ENCODE results near the gene CARS1.

Gene CARS1

DNA sequence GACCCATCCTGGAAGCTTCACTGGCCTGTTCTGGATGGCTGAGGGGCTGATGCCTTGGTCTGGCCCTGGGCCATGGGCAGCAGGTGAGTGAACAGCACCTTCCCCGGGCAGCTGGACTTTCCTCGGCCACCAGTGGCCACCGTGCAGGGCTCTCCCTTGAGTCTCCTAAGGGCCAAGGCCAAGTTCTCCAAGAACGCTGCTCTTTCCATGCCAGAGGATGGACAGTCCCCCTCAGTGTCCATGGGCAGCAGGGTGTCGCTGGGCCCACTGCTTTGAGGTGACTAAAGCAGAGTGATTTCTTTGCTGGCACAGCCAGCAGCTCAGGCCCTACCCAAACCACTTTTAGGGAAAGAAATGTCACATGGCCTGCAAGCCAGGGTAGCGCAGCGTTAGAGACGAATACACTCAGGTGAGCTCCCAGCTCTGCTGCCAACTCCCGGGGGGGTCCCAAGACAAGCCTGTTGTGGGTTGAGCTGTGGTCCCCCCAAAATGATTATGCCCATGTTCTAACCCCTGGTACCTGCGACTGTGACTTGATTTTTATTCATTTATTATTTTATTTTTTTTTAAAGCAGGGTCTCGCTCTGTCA, 3.3 kb upstream of the CARS1 start:
- no peak overlapping the region for H3K4me2 ChIP-seq (ENCODE audit: low read depth, low read length, poor library complexity, severe bottlenecking)
- no peak overlapping the region for H3K4me3 ChIP-seq (ENCODE audit: low read length, poor library complexity, severe bottlenecking)
- no peak overlapping the region for H2AFZ ChIP-seq (ENCODE audit: low read length)
- H3K79me2 ChIP-seq (ENCODE audit: insufficient read depth, low read length), result peaks cover 17% of the 10 kb centered on the region
- H3K9me3 ChIP-seq (ENCODE audit: insufficient read depth, low read depth, low read length), result no peaks in the 10 kb centered on the region
- no peak overlapping the region for H3K9ac ChIP-seq (ENCODE audit: low read depth, low read length, poor library complexity, severe bottlenecking)
- no peaks in the 10 kb centered on the region for H3F3A ChIP-seq (ENCODE audit: low read depth)
- no peaks in the 10 kb centered on the region for H3K36me3 ChIP-seq (ENCODE audit: insufficient read depth, low read length)
- H3K9me2 ChIP-seq (replicated peaks; ENCODE audit: low read depth, low read length), result no peaks in the 10 kb centered on the region
- TF ChIP-seq, protein P1, sequence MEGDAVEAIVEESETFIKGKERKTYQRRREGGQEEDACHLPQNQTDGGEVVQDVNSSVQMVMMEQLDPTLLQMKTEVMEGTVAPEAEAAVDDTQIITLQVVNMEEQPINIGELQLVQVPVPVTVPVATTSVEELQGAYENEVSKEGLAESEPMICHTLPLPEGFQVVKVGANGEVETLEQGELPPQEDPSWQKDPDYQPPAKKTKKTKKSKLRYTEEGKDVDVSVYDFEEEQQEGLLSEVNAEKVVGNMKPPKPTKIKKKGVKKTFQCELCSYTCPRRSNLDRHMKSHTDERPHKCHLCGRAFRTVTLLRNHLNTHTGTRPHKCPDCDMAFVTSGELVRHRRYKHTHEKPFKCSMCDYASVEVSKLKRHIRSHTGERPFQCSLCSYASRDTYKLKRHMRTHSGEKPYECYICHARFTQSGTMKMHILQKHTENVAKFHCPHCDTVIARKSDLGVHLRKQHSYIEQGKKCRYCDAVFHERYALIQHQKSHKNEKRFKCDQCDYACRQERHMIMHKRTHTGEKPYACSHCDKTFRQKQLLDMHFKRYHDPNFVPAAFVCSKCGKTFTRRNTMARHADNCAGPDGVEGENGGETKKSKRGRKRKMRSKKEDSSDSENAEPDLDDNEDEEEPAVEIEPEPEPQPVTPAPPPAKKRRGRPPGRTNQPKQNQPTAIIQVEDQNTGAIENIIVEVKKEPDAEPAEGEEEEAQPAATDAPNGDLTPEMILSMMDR (conservative IDR thresholded peaks at IDR 0.05; ENCODE audit: low read length), result no peak
- no peak for TF ChIP-seq EZH2phosphoT487 (IDR thresholded peaks at IDR 0.05; ENCODE audit: borderline replicate concordance)
- H4K20me1 ChIP-seq (ENCODE audit: insufficient read depth, low read length, poor library complexity, severe bottlenecking), result peaks cover 4% of the 10 kb centered on the region
- peaks cover 14% of the 10 kb centered on the region for H3K4me1 ChIP-seq (ENCODE audit: insufficient read depth, low read length, poor library complexity, severe bottlenecking)
- H3K27me3 ChIP-seq (ENCODE audit: insufficient read depth, low read length, poor library complexity, severe bottlenecking), result no peaks in the 10 kb centered on the region

DNA sequence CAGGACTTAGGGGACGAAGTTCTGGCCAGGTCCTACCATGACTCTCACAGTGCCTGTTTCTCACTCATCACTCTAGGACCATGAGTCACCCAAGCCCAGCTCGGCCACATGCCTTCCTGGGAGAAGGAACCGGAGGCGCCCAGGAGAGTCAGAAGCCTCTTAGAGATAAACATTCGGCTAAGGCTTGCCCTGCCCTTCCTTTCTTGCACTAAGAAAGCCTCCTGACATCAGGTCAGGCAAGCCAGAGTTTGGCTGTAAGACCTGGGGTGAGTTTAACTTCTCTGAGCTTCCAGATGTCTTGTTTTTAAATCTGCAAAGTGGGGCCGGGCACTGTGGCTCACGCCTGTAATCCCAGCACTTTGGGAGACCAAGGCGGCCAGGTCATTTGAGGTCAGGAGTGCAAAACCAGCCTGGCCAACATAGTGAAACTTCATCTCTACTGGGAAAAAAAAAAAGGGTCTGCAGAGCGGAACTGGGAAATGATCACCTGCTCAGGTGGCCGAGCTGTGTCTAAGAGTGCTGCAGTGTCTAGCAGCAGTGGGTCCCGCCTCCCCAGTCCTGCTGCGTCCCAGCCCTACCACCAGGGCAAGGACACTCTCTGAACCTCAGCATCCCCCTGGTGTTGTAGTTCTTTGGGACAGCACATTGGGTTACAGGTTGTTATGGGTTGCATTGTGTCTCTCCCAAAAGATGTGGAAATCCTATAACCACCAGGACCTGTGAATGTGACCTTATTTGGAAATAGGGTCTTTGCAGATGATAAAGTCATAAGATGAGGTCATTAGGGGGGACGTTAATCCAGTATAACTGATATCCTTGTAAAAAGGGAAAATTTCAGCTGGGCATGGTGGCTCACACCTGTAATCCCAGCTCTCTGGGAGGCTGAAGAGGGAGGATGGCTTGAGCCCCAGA, 1.8 kb upstream of the CARS1 start:
- peaks cover 22% of the 10 kb centered on the region for H3K4me1 ChIP-seq (ENCODE audit: insufficient read depth, low read length, poor library complexity, severe bottlenecking)
- H3K4me3 ChIP-seq (ENCODE audit: low read length, poor library complexity, severe bottlenecking), result no peak overlapping the region
- no peak overlapping the region for H3K9ac ChIP-seq (ENCODE audit: low read depth, low read length, poor library complexity, severe bottlenecking)
- no peaks in the 10 kb centered on the region for H3F3A ChIP-seq (ENCODE audit: low read depth)
- H3K4me2 ChIP-seq (ENCODE audit: low read depth, low read length, poor library complexity, severe bottlenecking), result no peak overlapping the region
- H4K20me1 ChIP-seq (ENCODE audit: insufficient read depth, low read length, poor library complexity, severe bottlenecking), result peaks cover 4% of the 10 kb centered on the region
- peaks cover 32% of the 10 kb centered on the region for H3K79me2 ChIP-seq (ENCODE audit: insufficient read depth, low read length)
- no peaks in the 10 kb centered on the region for H3K9me3 ChIP-seq (ENCODE audit: insufficient read depth, low read depth, low read length)
- no peaks in the 10 kb centered on the region for H3K9me2 ChIP-seq (replicated peaks; ENCODE audit: low read depth, low read length)
- H3K36me3 ChIP-seq (ENCODE audit: insufficient read depth, low read length), result no peaks in the 10 kb centered on the region
- no peaks in the 10 kb centered on the region for H3K27me3 ChIP-seq (ENCODE audit: insufficient read depth, low read length, poor library complexity, severe bottlenecking)
- no peak overlapping the region for H2AFZ ChIP-seq (ENCODE audit: low read length)
- no peak for TF ChIP-seq EZH2phosphoT487 (IDR thresholded peaks at IDR 0.05; ENCODE audit: borderline replicate concordance)
- TF ChIP-seq, protein P1 (conservative IDR thresholded peaks at IDR 0.05; ENCODE audit: low read length), result no peak

DNA sequence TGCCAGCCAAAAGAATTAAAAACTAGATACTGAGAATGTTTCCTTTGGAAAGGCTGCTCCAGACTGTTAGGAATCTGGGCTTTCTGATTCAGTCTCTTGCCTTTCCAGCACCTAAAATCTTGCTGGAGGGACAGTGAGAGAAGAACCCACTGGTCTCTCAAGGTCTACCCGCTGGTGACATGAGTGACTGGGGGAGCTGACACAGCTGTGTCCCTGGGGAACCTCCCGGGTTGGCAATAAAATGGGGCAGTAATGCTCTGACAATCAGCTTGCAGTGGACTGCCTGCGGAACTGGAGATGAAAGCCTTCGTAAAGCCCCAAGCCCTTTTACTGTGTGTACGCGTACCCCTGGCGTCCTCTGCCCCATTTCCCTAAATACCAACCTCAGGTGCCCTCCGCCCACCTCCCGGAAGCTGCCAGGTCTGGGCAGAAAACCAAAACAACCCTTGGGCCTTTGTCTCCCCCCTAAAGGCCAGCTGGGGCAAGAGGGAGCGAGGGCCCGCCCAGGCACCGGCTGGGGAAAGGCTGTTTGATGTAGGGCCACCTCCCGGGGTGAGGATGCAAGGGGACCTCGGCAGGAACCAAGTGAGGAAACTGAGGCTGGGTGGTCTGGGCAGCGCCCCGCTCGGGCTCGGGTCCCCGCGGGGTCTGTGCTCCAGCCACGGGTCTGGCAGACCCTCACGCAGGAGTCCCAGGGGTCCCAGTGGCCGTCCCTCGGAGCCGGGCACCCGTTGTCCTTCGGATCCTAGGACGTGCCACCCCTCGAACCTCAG, 741 bp downstream of the CARS1 start:
- Histone ChIP-seq H3K4me3 (ENCODE audit: low read length, poor library complexity, severe bottlenecking) (peak overlapping the region; percentile 94), H3K27me3 (ENCODE audit: insufficient read depth, low read length, poor library complexity, severe bottlenecking) (no peaks in the 10 kb centered on the region), H3K9me3 (ENCODE audit: insufficient read depth, low read depth, low read length) (no peaks in the 10 kb centered on the region), H4K20me1 (ENCODE audit: insufficient read depth, low read length, poor library complexity, severe bottlenecking) (peaks cover 9% of the 10 kb centered on the region), H3K4me1 (ENCODE audit: insufficient read depth, low read length, poor library complexity, severe bottlenecking) (peaks cover 29% of the 10 kb centered on the region), H3K79me2 (ENCODE audit: insufficient read depth, low read length) (peaks cover 42% of the 10 kb centered on the region), H3K36me3 (ENCODE audit: insufficient read depth, low read length) (no peaks in the 10 kb centered on the region), H2AFZ (ENCODE audit: low read length) (peak overlapping the region; percentile 97; the same call in 1 of the 2 replicates), H3F3A (ENCODE audit: low read depth) (no peaks in the 10 kb centered on the region), H3K9me2 (replicated peaks; ENCODE audit: low read depth, low read length) (no peaks in the 10 kb centered on the region), H3K9ac (ENCODE audit: low read depth, low read length, poor library complexity, severe bottlenecking) (peak overlapping the region; percentile 87), H3K4me2 (ENCODE audit: low read depth, low read length, poor library complexity, severe bottlenecking) (peak overlapping the region; percentile 94)
- TF ChIP-seq EZH2phosphoT487 (IDR thresholded peaks at IDR 0.05; ENCODE audit: borderline replicate concordance), result no peak
- TF ChIP-seq, protein P1 (conservative IDR thresholded peaks at IDR 0.05; ENCODE audit: low read length), result no peak
